ENCODE measurements around the gene ZNF507.

GRCh38 chr19:32388393-32388855 lies 43.0 kb downstream of the ZNF507 start:
- TF ChIP-seq CTCF (IDR thresholded peaks at IDR 0.05; ENCODE audit: insufficient read depth, low read depth, low read length), result no peak
- TF ChIP-seq EZH2 (IDR thresholded peaks at IDR 0.05; ENCODE audit: insufficient read depth, low read length), result no peak

Measured in astrocyte (in vitro differentiated cells and primary cell).